ENCODE measurements around the gene ENGASE. TPM values are rescaled to one million over a fixed set of nuclear protein-coding genes. Genes with fewer than 3 reads are reported as not detected.
A peak's percentile ranks its signal among the peaks of the same experiment; 100 is the strongest.

Gene ENGASE
- total RNA-seq, 4 donors from 2014 or later, result 57.6 to 336 (median 223) TPM

- Histone ChIP-seq H3K36me3 (peaks cover 0 to 79% (median 0%) of the 10 kb centered on the region in 3 donors), H3K9me3 (no peaks in the 10 kb centered on the region), H3K4me3 (no peak overlapping the region), H3K27me3 (no peaks in the 10 kb centered on the region), H3K27ac (no peak overlapping the region), H3K4me1 (peaks cover 0 to 16% (median 2%) of the 10 kb centered on the region in 4 donors)
- no peak for TF ChIP-seq POLR2A (IDR thresholded peaks at IDR 0.05)
- TF ChIP-seq CTCF (IDR thresholded peaks at IDR 0.05), result no peak
- DNase-seq, result no peak
Measured at GRCh38 chr17:79081571-79082276, 7.1 kb downstream of the ENGASE start.

- no peak overlapping the region for H3K4me3 ChIP-seq
- peaks cover 0 to 86% (median 0%) of the 10 kb centered on the region in 3 donors for H3K36me3 ChIP-seq
- TF ChIP-seq POLR2A (IDR thresholded peaks at IDR 0.05), result no peak
- TF ChIP-seq CTCF (IDR thresholded peaks at IDR 0.05), result peak; percentile 24 to 79 (median 75)
- H3K27ac ChIP-seq, result no peak overlapping the region
- H3K9me3 ChIP-seq, result no peaks in the 10 kb centered on the region
- peaks cover 0 to 12% (median 2%) of the 10 kb centered on the region in 4 donors for H3K4me1 ChIP-seq
- DNase-seq, result peak in 2 of 3 donors; percentile 60 to 75
- H3K27me3 ChIP-seq, result no peaks in the 10 kb centered on the region
Measured at GRCh38 chr17:79082311-79083190, 7.9 kb downstream of the ENGASE start.

GRCh38 chr17:79083191-79083971 is 8.8 kb downstream of the ENGASE start:
- H3K9me3 ChIP-seq, result no peaks in the 10 kb centered on the region
- H3K4me1 ChIP-seq, result peaks cover 0 to 3% (median 0%) of the 10 kb centered on the region in 4 donors
- no peak overlapping the region for H3K27ac ChIP-seq
- peaks cover 0 to 86% (median 0%) of the 10 kb centered on the region in 3 donors for H3K36me3 ChIP-seq
- TF ChIP-seq CTCF (IDR thresholded peaks at IDR 0.05) (no peak), POLR2A (IDR thresholded peaks at IDR 0.05) (no peak)
- H3K4me3 ChIP-seq, result no peak overlapping the region
- no peaks in the 10 kb centered on the region for H3K27me3 ChIP-seq
- DNase-seq, result no peak

GRCh38 chr17:79084291-79085153 is 9.9 kb downstream of the ENGASE start:
- Histone ChIP-seq H3K4me3 (no peak overlapping the region), H3K27me3 (no peaks in the 10 kb centered on the region), H3K4me1 (no peaks in the 10 kb centered on the region), H3K27ac (no peak overlapping the region), H3K36me3 (peaks cover 0 to 75% (median 0%) of the 10 kb centered on the region in 3 donors), H3K9me3 (no peaks in the 10 kb centered on the region)
- DNase-seq, result no peak
- TF ChIP-seq POLR2A (IDR thresholded peaks at IDR 0.05) (no peak), CTCF (IDR thresholded peaks at IDR 0.05) (no peak)

Measured in Peyer's patch (tissue), 4 donors.